GM12865 (cell line): ENCODE measurements around the gene PALLD.

ENCODE experiments used
- DNase-seq: peaks from one replicate; pipeline ENCODE4 v3.0.0; 2010; ENCODE audit warnings: low read depth
- H3K4me3 ChIP-seq: 2 replicates; pipeline ENCODE4 v1.5.1; 2011; ENCODE audit warnings: mild to moderate bottlenecking, low read depth, low read length, control low read depth
- TF ChIP-seq, protein P1 (sequence below): IDR thresholded peaks from 2 replicates; pipeline ENCODE4 v1.5.1; 2011; ENCODE audit warnings: low read length, control low read depth, low read depth, inconsistent platforms; ENCODE audit not compliant: insufficient read depth; ENCODE audit errors: missing control alignments

Gene PALLD

GRCh38 chr4:168854350-168854921 lies 357.6 kb downstream of the PALLD start:
- DNase-seq = no peak
- TF ChIP-seq, protein P1, sequence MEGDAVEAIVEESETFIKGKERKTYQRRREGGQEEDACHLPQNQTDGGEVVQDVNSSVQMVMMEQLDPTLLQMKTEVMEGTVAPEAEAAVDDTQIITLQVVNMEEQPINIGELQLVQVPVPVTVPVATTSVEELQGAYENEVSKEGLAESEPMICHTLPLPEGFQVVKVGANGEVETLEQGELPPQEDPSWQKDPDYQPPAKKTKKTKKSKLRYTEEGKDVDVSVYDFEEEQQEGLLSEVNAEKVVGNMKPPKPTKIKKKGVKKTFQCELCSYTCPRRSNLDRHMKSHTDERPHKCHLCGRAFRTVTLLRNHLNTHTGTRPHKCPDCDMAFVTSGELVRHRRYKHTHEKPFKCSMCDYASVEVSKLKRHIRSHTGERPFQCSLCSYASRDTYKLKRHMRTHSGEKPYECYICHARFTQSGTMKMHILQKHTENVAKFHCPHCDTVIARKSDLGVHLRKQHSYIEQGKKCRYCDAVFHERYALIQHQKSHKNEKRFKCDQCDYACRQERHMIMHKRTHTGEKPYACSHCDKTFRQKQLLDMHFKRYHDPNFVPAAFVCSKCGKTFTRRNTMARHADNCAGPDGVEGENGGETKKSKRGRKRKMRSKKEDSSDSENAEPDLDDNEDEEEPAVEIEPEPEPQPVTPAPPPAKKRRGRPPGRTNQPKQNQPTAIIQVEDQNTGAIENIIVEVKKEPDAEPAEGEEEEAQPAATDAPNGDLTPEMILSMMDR = no peak
- H3K4me3 ChIP-seq = no peak overlapping the region

GRCh38 chr4:168856312-168856711 lies 359.5 kb downstream of the PALLD start:
- no peak for DNase-seq
- H3K4me3 ChIP-seq = no peak overlapping the region
- TF ChIP-seq, protein P1 = no peak

- TF ChIP-seq, protein P1 = no peak
- no peak for DNase-seq
- no peak overlapping the region for H3K4me3 ChIP-seq
Observed at GRCh38 chr4:168857009-168857408, 360.2 kb downstream of the PALLD start.

DNA sequence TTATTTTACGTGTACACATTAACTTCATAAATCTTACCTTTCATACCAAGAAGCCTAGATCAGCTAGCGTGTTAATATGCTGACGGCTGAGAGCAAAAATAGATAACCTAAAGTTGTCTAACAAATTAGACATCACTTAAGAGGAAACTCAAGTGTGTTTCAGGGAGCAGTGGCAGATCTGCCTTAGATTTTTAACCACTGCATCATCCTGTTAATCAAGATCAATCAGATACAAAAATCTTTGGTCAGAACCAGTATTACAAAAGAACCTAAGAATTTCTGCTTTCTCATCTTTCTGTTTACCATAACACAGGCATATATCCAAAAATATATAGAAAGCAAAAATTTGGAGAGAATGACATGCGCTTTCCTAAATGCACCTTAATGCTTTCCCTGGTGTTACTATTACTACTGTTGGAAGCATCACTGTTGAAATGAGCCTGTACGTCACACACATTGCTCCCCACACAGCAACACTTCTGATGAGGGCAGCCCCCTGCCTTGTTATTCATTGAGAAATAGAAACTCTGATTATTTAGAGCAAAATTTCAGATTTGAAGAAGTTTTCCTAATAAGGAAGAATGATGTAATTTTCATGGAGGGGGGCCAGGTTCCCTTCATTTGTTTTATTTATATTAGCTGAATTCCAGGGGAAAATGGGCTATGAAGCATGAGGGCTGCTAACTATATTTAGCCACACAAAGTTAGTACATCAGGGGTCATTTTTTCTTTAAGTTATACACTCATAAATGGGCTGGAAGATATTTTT lies 360.9 kb downstream of the PALLD start:
- TF ChIP-seq, protein P1 = no peak
- DNase-seq = no peak
- no peak overlapping the region for H3K4me3 ChIP-seq

DNA sequence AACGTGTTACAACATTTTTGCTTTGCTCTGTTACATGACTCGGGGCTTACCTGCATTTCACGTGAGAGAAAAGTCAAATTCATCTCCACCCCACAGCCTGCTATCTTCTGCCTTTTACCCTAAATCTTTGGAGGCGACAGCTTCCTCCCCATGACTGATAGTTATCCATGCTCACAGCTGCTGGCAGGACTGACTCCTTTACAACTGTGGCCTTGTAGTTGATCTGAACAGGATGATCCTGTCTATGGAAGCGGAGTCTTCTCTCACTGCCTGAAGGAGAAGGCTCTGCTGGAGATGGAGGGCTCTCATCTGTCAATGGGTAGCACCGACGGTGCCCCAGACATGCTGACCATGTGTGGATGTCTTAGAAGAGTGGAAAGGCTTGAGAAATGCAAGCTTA lies 362.2 kb downstream of the PALLD start:
- TF ChIP-seq, protein P1 = no peak
- DNase-seq = no peak
- H3K4me3 ChIP-seq = no peak overlapping the region

DNA sequence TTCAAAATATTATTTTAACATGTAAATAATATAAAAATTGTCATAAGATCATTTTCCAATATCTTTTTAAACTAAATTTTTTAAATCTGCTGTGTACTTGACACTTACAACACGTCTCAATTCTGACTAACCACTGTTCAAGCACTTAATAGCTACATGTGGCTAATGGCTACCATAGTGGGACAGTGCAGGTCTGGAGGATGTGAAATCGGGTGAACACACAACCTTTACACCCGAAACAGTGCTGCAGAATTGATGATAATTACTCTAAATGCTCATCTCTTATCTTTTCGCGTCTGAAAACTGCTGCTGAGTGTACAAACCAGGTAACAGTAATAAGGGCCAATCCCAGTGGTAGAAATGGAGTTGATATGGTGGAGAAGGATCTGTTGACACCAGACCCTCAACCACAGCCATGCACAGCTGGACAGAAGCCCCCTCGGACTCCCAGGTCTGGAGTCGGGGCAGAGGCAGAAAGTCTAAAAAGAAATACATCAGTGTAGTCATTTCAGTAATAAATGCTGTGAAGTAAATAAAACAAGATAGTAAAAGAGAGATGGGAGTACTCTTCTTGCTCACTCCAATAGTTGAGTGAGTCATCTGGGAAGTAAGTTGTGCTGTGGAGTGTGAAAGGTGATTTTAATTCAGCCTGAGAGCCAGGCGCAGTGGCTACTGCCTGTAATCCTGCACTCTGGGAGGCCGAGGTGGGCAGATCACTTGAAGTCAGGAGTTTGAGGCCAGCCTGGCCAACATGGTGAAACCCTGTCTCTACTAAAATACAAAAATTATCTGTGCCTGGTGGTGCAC lies 363.2 kb downstream of the PALLD start:
- H3K4me3 ChIP-seq = no peak overlapping the region
- peak; percentile 70 for DNase-seq
- TF ChIP-seq, protein P1 = no peak
